Type B pancreatic cell (in vitro differentiated cells): ENCODE measurements around the gene TRIM47. TPM values are rescaled to one million over a fixed set of nuclear protein-coding genes. Genes with fewer than 3 reads are reported as not detected.

Experiments
- DNase-seq: peaks from one replicate; pipeline ENCODE4 v3.0.0; 2021; ENCODE audit warnings: mixed read lengths; ENCODE audit not compliant: unreplicated experiment; ENCODE audit errors: extremely low spot score
- H3K27ac Mint-ChIP-seq: 2 replicates; pipeline ENCODE4 v1.8.0; 2021; ENCODE audit warnings: mild to moderate bottlenecking, mixed read lengths
- H3K27me3 Mint-ChIP-seq: 2 replicates; pipeline ENCODE4 v1.8.0; 2021; ENCODE audit warnings: mixed read lengths
- H3K36me3 Mint-ChIP-seq: 2 replicates; pipeline ENCODE4 v1.8.0; 2021; ENCODE audit warnings: mixed read lengths
- H3K4me1 Mint-ChIP-seq: one replicate; pipeline ENCODE4 v1.8.0; 2021; ENCODE audit warnings: mixed read lengths; ENCODE audit not compliant: unreplicated experiment
- H3K4me3 Mint-ChIP-seq: 2 replicates; pipeline ENCODE4 v1.8.0; 2021; ENCODE audit warnings: mild to moderate bottlenecking, mixed read lengths
- H3K9me3 Mint-ChIP-seq: 2 replicates; pipeline ENCODE4 v1.8.0; 2021; ENCODE audit warnings: mixed read lengths
- total RNA-seq: library from RNA; stranded (reverse); gene quantifications from 2 replicates; pipeline ENCODE4 v1.2.1, GENCODE V29; 2021; ENCODE audit warnings: low replicate concordance
- TF ChIP-seq, protein P1 (sequence below): fragments of 200-600 bp; sonication (generic); conservative IDR thresholded peaks from 2 replicates; pipeline ENCODE4 v1.5.0; 2021; ENCODE audit warnings: antibody characterized with exemption, mild to moderate bottlenecking

TRIM47 gene
- total RNA-seq, 1 donor from 2014 or later = 3.1 TPM

DNA sequence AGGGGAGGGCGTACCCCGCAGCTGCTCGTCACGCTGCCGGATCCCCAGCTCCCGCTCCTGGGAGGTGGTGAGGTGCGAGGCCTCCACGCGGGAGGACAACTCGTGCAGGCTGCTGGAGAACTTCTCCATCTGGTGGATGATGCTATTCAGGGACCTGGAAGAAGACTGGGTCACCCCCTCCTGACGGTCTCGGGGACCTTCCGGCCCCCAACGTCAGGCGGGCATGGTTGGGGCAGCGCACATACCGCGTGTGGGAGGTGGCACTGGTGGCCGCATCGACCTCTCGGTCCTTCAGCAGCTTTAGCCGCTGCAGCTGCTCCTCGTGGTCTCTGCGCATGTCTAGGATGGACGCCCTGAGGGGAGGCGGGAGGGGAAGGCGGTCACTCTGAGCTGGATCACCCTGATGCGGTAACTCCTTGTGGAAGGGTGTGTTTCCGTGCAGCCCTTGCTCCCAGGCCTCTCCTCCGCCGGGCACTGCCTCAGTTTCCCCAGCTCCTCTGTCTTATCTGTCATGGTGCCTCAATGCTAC, 39.6 kb upstream of the TRIM47 start:
- no peak overlapping the region for H3K27ac Mint-ChIP-seq
- DNase-seq = no peak
- TF ChIP-seq, protein P1, sequence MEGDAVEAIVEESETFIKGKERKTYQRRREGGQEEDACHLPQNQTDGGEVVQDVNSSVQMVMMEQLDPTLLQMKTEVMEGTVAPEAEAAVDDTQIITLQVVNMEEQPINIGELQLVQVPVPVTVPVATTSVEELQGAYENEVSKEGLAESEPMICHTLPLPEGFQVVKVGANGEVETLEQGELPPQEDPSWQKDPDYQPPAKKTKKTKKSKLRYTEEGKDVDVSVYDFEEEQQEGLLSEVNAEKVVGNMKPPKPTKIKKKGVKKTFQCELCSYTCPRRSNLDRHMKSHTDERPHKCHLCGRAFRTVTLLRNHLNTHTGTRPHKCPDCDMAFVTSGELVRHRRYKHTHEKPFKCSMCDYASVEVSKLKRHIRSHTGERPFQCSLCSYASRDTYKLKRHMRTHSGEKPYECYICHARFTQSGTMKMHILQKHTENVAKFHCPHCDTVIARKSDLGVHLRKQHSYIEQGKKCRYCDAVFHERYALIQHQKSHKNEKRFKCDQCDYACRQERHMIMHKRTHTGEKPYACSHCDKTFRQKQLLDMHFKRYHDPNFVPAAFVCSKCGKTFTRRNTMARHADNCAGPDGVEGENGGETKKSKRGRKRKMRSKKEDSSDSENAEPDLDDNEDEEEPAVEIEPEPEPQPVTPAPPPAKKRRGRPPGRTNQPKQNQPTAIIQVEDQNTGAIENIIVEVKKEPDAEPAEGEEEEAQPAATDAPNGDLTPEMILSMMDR = no peak
- H3K36me3 Mint-ChIP-seq = peaks cover 4% of the 10 kb centered on the region
- H3K9me3 Mint-ChIP-seq = no peaks in the 10 kb centered on the region
- H3K4me3 Mint-ChIP-seq = no peak overlapping the region
- no peaks in the 10 kb centered on the region for H3K27me3 Mint-ChIP-seq
- peaks cover 4% of the 10 kb centered on the region for H3K4me1 Mint-ChIP-seq

DNA sequence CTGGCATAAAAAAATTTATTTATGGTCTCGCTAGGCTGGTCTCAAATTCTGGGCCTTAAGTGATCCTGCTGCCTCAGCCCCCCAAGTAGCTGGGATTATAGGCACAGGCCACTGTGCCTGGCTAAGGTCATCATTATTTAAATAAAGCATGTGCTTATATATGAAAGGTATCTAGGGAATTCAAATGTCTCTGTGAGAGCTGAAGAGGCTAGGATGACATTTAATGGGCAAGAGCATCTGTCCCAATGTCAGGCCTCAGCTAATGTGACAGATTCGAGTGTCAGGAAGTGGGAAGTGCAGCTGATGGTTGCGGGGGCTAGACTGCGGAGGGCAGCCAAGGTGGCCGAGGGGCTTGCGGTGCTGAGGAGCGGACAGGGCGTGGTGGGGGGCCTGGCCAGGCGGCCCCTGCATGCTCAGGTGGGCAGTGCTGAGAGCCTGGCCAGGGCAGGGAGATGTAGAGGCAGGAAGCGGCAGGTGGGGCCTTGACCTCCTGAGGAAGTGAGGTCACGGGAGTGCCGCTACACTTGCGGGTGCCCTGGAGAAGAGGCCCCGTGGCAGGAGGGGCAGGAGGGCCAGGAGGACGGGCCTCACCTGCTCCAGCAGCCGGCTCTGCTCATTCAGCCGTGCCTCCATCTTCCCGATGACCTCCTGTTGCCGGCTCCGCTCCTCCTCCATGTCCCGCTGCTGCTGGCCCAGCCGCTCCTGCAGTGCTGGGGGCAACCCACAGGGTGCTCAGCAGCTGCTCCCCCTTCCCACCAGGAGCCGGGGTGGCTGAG, 38.9 kb upstream of the TRIM47 start:
- Mint-ChIP-seq H3K27me3 (no peaks in the 10 kb centered on the region), H3K9me3 (no peaks in the 10 kb centered on the region), H3K4me1 (peaks cover 4% of the 10 kb centered on the region), H3K4me3 (no peak overlapping the region), H3K27ac (peak overlapping the region; percentile 42), H3K36me3 (peaks cover 4% of the 10 kb centered on the region)
- DNase-seq = no peak
- TF ChIP-seq, protein P1 = no peak

DNA sequence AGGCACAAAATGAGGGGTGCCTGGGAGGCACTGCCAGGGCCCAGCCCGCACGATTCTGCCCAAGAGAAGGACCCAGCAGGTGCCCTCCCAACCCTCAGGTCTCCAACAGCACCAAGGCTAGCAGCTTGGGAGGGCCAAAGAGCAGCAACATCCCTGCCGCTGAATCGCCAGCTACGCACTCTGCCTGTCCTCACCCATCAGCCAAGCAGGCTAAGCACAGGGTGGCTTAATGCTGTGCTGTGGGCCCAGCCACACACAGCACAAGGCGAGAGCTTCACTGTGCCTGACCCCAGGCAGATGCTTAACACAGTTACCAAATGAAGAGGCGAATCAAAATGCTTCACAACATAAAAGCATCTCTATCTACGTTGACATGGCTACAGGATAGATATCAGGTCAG, 36.9 kb upstream of the TRIM47 start:
- Mint-ChIP-seq H3K4me3 (no peak overlapping the region), H3K27ac (no peak overlapping the region), H3K4me1 (peaks cover 4% of the 10 kb centered on the region), H3K9me3 (no peaks in the 10 kb centered on the region), H3K27me3 (no peaks in the 10 kb centered on the region), H3K36me3 (peaks cover 4% of the 10 kb centered on the region)
- TF ChIP-seq, protein P1 = no peak
- no peak for DNase-seq

DNA sequence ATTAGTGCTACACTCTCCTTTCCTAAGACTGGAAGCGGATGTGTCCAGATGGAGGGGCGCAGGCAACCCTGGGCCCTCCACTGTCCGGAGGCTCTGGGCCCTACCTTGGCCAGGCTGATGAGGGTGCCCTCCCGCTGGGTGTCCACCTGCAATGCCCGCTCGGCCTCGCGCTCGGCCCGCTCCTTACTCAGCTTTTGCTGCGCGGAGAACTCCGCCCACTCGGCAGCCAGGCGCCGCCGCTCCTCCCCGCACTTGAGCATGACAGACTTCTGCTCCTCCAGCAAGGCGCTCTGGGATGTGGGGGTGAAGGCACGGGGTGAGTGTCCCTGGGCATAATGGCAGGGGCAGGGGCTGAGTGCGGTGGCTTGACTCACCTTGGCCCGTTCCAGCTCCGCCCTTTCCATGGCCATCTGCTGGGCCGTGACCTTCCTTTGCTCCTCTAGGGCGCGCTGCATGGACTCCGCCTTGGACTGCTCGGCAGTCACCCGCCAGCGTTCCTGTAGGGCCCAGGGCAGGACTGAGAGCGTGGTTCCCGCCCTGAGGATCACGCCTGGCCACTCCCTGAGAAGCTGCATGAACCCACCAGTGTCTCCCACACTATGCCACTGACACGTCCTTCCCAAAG, 36.4 kb upstream of the TRIM47 start:
- no peak overlapping the region for H3K27ac Mint-ChIP-seq
- H3K4me1 Mint-ChIP-seq = peaks cover 4% of the 10 kb centered on the region
- no peak overlapping the region for H3K4me3 Mint-ChIP-seq
- H3K27me3 Mint-ChIP-seq = no peaks in the 10 kb centered on the region
- H3K9me3 Mint-ChIP-seq = no peaks in the 10 kb centered on the region
- peaks cover 4% of the 10 kb centered on the region for H3K36me3 Mint-ChIP-seq
- no peak for DNase-seq
- TF ChIP-seq, protein P1 = no peak

DNA sequence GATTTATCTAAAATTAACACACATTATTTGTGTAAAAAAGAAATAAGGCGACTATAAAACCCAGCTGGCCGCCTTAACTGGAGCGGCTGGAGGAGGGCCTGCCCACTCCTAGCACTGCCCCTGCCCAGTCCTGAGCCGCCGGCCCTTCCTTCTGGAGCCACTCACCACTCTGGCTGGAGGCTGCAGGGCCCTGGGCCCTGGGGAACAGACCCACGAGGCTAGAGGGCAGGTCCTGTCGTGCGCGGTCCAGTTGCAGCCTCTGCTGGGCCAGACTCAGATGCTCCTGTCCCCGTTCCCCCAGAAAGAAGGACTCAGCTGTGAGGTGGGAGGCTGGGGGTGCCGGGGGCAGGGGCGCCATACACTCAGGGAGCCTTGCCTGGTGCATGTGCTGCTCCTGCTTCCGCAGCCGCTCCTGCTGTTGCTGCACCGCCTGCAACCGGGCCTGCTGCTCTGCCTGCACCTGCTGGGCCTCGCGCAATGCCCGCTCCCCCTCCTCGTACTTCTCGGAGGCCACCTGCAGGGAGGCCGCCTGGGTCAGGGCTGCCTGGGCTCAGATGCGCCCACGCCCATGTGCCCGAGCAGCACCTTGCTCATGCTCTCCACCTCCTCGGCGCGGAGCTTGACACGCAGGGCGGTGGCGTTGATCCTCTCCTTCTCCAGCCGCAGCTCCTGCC, 35.3 kb upstream of the TRIM47 start:
- no peaks in the 10 kb centered on the region for H3K27me3 Mint-ChIP-seq
- no peak overlapping the region for H3K27ac Mint-ChIP-seq
- peaks cover 7% of the 10 kb centered on the region for H3K4me1 Mint-ChIP-seq
- no peak for DNase-seq
- TF ChIP-seq, protein P1 = no peak
- peaks cover 4% of the 10 kb centered on the region for H3K36me3 Mint-ChIP-seq
- H3K9me3 Mint-ChIP-seq = no peaks in the 10 kb centered on the region
- no peak overlapping the region for H3K4me3 Mint-ChIP-seq
